NCI-H1930 (cell line): Measurements from ENCODE around the gene KCNG4.
A peak's percentile ranks its signal among the peaks of the same experiment; 100 is the strongest.
"Not testable (repeated sequence)": the region's sequence is repeated elsewhere in the genome, so short reads cannot be mapped to it uniquely, and the experiment has no call there.

ENCODE experiments used
- DNase-seq, 2 experiments: peaks; one replicate each; lab custom pipeline; 2025; lab: John Stamatoyannopoulos, UW

Gene KCNG4

GRCh38 chr16:84205976-84206691, 33.7 kb downstream of the KCNG4 start:
- DNase-seq, result no peak

GRCh38 chr16:84205123-84205522, 34.7 kb downstream of the KCNG4 start:
- DNase-seq, result not testable (repeated sequence)

GRCh38 chr16:84204551-84204950, 35.3 kb downstream of the KCNG4 start:
- DNase-seq, result not testable (repeated sequence)

DNA sequence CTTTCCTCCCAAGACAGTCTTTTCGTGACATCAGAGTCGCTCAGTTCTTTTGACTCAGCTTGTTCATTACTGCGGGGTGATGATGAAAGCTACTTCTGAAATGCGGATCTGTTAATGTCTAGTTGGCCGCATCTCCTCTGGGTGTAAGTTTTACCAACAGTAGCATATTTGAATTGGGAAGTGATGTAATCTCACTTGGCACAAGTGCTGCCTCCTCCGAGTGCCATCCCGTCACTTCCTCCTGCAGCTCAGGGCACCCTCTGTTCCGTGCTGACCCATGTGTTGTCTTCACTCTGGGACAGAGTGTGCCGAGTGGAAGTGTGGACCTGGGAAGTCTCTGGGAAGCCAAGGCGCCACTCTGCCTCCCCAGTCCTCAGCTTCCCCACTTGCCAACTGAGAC, 40.0 kb downstream of the KCNG4 start:
- DNase-seq, result no peak

DNA sequence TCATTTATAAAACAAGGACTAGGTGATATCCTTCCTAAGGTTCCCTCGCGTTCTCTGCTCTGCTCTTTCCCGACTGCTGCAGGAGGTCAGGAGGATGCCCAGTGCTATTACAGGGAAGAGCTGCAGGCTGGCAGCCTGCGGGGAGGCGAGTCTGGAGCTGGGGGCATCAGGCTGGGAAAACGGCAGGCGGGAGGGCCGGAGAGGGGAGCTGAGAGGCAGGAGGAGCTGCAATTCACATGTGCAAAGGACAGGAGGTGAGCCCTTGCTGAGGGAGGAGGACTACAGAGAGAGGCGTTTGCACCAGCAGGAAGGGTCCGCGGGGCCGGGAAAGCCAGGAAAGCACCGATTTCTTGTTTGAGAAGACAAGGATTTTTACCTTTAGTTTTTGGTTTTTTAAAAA, 40.7 kb downstream of the KCNG4 start:
- DNase-seq, result no peak

- DNase-seq, result no peak
Observed at GRCh38 chr16:84198401-84198800, 41.4 kb downstream of the KCNG4 start.

GRCh38 chr16:84197466-84198128, 42.2 kb downstream of the KCNG4 start:
- no peak for DNase-seq

DNA sequence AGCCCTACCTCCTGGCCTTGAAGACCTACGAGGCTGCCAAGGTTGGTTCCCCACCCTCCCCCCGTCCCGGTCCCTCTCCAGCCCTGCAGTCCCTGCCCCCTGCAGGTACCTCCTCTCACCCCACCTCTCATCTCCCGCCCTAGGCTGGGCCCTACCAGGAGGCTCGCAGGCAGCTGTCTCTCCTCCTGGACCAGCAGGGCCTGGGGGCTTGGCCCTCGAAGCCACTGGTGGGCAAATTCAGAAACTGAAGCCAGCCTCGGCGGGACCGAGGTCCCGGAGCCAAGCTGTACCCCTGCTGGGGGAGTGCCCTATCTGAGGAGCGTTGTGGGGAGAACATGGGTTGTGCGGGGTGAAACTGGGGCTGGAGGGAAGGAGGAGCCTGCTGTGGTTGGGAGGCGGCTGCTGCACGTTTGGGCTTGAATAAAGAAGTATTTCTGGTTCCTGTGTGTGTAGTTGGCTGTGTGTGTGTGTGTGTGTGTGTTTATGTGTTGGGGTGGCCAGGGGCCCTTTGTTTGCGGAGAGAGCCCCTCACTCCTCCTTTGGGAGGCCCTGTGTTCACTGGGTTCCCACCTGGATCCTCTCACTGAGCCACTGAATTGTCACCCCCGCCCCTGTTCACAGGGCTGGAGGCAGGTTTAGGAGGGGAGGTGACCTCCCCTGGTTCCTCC, 43.0 kb downstream of the KCNG4 start:
- DNase-seq, result no peak

DNA sequence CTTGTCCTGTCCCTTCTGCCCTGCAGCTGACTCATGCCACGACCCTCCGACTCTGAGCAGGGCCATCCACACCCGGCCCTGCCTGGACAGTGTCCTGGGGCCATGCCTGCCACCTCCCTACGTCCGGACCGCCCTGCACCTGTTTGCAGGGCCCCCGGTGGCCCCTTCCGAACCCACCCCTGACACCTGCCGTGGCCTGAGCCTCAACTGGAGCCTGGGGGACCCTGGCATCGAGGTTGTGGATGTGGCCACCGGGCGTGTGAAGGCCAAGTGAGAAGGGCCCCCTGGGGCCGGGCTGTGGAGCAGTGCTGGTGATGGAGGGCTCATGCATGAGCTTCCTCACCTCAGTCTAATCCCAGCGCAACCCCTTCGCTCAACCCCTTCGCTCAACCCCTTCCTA, 43.7 kb downstream of the KCNG4 start:
- no peak for DNase-seq

DNA sequence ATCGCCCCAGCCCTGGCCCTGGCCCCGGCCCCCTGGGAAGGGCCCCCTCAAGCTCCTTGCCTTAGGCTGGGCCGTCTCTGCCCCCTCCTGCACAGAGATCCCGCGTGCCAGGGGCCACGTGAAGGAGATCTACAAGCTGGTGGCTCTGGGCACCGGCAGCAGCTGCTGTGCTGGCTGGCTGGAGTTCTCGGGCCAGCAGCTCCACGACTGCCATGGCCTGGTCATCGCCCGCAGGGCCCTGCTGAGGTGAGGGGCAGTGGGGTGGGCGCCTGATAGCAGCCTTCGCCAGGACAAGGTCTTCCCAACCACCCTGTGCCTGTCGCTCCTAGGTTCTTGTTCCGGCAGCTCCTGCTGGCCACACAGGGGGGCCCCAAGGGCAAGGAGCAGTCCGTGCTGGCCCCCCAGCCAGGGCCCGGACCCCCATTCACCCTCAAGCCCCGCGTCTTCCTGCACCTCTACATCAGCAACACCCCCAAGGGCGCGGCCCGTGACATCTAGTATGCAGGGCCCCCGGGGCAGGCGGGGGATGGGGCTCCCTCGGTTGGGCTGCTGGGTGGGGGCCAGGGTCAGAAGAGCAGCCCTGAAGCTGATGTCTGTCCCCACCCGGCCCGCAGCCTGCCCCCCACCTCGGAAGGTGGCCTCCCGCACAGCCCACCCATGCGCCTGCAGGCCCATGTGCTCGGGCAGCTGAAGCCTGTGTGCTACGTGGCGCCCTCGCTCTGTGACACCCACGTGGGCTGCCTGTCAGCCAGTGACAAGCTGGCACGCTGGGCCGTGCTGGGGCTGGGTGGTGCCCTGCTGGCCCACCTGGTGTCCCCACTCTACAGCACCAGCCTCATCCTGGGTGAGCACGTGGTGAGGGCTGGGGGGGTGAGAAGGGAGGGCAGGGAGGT, 44.4 kb downstream of the KCNG4 start:
- DNase-seq, result no peak

- DNase-seq, result no peak
Observed at GRCh38 chr16:84194470-84195200, 45.2 kb downstream of the KCNG4 start.

- no peak for DNase-seq
Observed at GRCh38 chr16:84194018-84194417, 45.8 kb downstream of the KCNG4 start.

GRCh38 chr16:84193480-84193879, 46.3 kb downstream of the KCNG4 start:
- DNase-seq, result no peak

DNA sequence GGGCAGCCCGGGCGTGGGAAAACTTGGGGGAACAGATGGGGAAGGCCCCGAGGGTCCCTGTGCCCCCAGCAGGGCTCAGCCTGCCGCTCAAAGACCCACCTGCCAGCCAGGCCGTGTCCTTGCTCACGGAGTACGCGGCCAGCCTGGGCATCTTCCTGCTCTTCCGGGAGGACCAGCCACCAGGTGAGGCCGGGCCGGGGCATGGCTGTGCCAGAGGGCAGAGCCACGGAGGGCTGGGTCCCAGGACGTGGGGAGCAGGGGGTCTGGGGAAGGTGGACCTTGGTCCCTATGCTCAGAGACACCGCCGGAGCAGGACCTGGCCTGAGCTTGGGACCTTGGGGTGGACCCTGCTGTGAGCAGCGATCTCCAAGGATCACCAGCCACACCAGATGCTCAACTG, 48.3 kb downstream of the KCNG4 start:
- DNase-seq, result no peak

- DNase-seq, result no peak
Observed at GRCh38 chr16:84190731-84191388, 49.0 kb downstream of the KCNG4 start, which contains the start of gene ADAD2. ADAD2 (plus strand) TSS chr16:84191157; CDS start chr16:84191231, 74 bp downstream.

GRCh38 chr16:84186685-84187437, 53.0 kb downstream of the KCNG4 start, which contains the start of gene TAF1C:
TAF1C (minus strand) TSS chr16:84187057; CDS start chr16:84184988, 2,069 bp downstream.
- DNase-seq, result peak; percentile 82 to 89

DNA sequence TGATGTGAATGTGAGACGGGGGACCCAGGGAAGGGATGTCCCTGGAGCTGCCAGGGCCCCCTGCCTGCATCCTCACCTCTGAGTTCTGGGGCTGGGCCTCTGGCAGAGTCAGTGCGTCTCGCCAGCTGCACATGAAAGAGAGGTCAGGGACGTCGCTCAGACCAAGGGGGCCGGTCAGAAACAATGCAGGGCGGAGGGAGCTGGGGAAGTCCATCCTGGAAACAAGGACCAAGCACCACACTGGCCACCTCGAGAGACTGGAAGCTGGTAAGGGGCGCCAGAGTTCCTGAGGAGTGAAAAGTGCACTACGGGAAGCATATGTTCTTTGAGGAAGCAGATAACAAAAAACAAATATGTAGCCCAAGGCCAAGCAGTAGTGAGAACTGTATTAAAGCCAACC, 55.0 kb downstream of the KCNG4 start:
- DNase-seq, result no peak

GRCh38 chr16:84183911-84184591, 55.8 kb downstream of the KCNG4 start:
- DNase-seq, result no peak

GRCh38 chr16:84183572-84183875, 56.3 kb downstream of the KCNG4 start:
- no peak for DNase-seq
